OCI-LY7 (cell line): Measurements from ENCODE around the gene ANKRD52. TPM values are rescaled to one million over a fixed set of nuclear protein-coding genes. Genes with fewer than 3 reads are reported as not detected.

ENCODE experiments used
- BruUV-seq: library from RNA; stranded (reverse); fragments of 400-500 nt; replicated peaks from 2 replicates; lab custom pipeline; 2021; lab: Mats Ljungman, UMichigan
- CTCF ChIA-PET: fragments of 300-600 bp; sonication (Branson Sonifier 250); formaldehyde crosslinking; loops from one replicate; lab custom pipeline; 2022; ENCODE audit warnings: antibody characterized with exemption; ENCODE audit not compliant: unreplicated experiment; lab: Charles Lee
- POLR2A ChIA-PET: fragments of 300-600 bp; sonication (Branson Sonifier 250); formaldehyde crosslinking; loops from one replicate; lab custom pipeline; 2022; ENCODE audit warnings: antibody characterized with exemption; lab: Charles Lee
- DNase-seq: peaks from one replicate; pipeline ENCODE4 v3.0.0-alpha.2; 2015; ENCODE audit warnings: low spot score
- H2AFZ ChIP-seq: fragments of 200-600 bp; sonication (generic), shearing (Covaris generic); 2 replicates; pipeline ENCODE4 v1.6.1; 2014; ENCODE audit warnings: mild to moderate bottlenecking, antibody characterized with exemption, low read length, moderate library complexity
- H3K27ac ChIP-seq: fragments of 200-600 bp; sonication (generic); 2 replicates; pipeline ENCODE4 v1.5.1; 2014; ENCODE audit warnings: mixed run types, low read depth, mild to moderate bottlenecking, moderate library complexity, low read length, inconsistent platforms; ENCODE audit not compliant: poor library complexity, severe bottlenecking
- H3K36me3 ChIP-seq: fragments of 200-600 bp; sonication (generic); 2 replicates; pipeline ENCODE4 v1.6.1; 2014; ENCODE audit warnings: mild to moderate bottlenecking, antibody characterized with exemption, low read length, moderate library complexity, mixed read lengths; ENCODE audit not compliant: insufficient read depth
- H3K4me1 ChIP-seq: fragments of 200-600 bp; sonication (generic); 2 replicates; pipeline ENCODE4 v1.5.1; 2014; ENCODE audit warnings: mild to moderate bottlenecking, low read length; ENCODE audit not compliant: insufficient read depth, poor library complexity, severe bottlenecking
- H3K4me2 ChIP-seq: fragments of 200-600 bp; sonication (generic); 2 replicates; pipeline ENCODE4 v1.6.1; 2014; ENCODE audit warnings: mild to moderate bottlenecking, low read length
- H3K4me3 ChIP-seq: fragments of 200-600 bp; sonication (generic); 2 replicates; pipeline ENCODE4 v1.5.1; 2014; ENCODE audit warnings: mild to moderate bottlenecking, low read depth, low read length; ENCODE audit not compliant: poor library complexity, severe bottlenecking
- H3K79me2 ChIP-seq: fragments of 200-600 bp; sonication (generic); 2 replicates; pipeline ENCODE4 v1.6.1; 2016; ENCODE audit warnings: low read depth, mild to moderate bottlenecking, low read length, moderate library complexity, mixed read lengths; ENCODE audit not compliant: insufficient read depth
- H3K9me2 ChIP-seq: fragments of 200-600 bp; sonication (generic); 2 replicates; pipeline ENCODE4 v1.6.1; 2016; ENCODE audit warnings: mild to moderate bottlenecking, low read length, mixed read lengths; ENCODE audit not compliant: insufficient read depth
- H3K9me3 ChIP-seq: fragments of 200-600 bp; sonication (generic); 2 replicates; pipeline ENCODE4 v1.6.1; 2014; ENCODE audit warnings: mild to moderate bottlenecking, mixed run types, low read length, mixed read lengths
- H4K20me1 ChIP-seq: fragments of 200-600 bp; sonication (generic); 2 replicates; pipeline ENCODE4 v1.6.1; 2014; ENCODE audit warnings: mild to moderate bottlenecking, antibody characterized with exemption, low read length, moderate library complexity, mixed read lengths; ENCODE audit not compliant: insufficient read depth
- EZH2phosphoT487 ChIP-seq: fragments of 200-600 bp; sonication (generic); IDR thresholded peaks from 2 replicates; pipeline ENCODE4 v1.6.1; 2018; ENCODE audit warnings: low read depth, borderline replicate concordance, mild to moderate bottlenecking, mixed run types, antibody characterized with exemption, low read length, moderate library complexity, mixed read lengths
- intact Hi-C: fragments of 100-400 bp; cut with micrococcal nuclease; formaldehyde crosslinking; loops from one replicate; pipeline ENCODE4 v1.10.0; 2022; ENCODE audit not compliant: unreplicated experiment
- total RNA-seq, 2 experiments: library from RNA; depleted of rRNA in 1 of 2; stranded (reverse); fragments of >200 nt in 1 of 2; shearing (Covaris generic) in 1 of 2; gene quantifications; 2 replicates each; pipeline ENCODE4 v1.2.3, GENCODE V29; 2014 to 2022
- TF ChIP-seq, protein P1 (sequence below): fragments of 200-600 bp; sonication (generic); conservative IDR thresholded peaks from 2 replicates; pipeline ENCODE4 v1.5.1; 2014; ENCODE audit warnings: mild to moderate bottlenecking, antibody characterized with exemption, low read length, moderate library complexity, mixed read lengths

Gene ANKRD52
- total RNA-seq, 2 experiments from 2014 or later = 11.7 to 35.0 TPM

DNA sequence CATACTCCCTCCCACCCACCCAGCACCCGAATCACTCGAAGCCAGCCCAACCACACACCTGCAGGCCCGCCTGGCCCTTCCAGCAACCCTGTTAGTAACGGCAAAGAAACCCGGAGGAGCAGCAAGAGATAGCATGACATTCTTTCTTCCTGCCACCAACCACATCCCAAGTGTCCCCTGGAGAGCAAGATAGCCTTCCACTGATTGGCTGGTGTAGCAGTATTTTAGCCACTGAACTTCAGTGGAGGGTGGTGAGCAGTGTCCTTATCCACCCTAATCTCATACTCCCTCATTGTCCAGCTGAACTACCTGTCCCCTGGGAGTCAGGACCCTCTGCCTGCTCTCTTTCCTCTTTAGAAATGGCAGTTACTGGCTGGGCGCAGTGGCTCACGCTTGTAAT is 29.1 kb downstream of the ANKRD52 start:
- Histone ChIP-seq H3K4me1 (peaks cover 10% of the 10 kb centered on the region), H3K4me3 (no peak overlapping the region), H3K9me2 (no peaks in the 10 kb centered on the region), H3K36me3 (no peaks in the 10 kb centered on the region; the same call in 1 of the 2 replicates), H2AFZ (no peak overlapping the region), H4K20me1 (no peaks in the 10 kb centered on the region), H3K9me3 (no peaks in the 10 kb centered on the region), H3K4me2 (no peak overlapping the region), H3K79me2 (peaks cover 5% of the 10 kb centered on the region; the same call in 1 of the 2 replicates), H3K27ac (no peak overlapping the region)
- POLR2A ChIA-PET = no interaction called here
- intact Hi-C loops = no loop called here
- no peak for TF ChIP-seq EZH2phosphoT487
- TF ChIP-seq, protein P1, sequence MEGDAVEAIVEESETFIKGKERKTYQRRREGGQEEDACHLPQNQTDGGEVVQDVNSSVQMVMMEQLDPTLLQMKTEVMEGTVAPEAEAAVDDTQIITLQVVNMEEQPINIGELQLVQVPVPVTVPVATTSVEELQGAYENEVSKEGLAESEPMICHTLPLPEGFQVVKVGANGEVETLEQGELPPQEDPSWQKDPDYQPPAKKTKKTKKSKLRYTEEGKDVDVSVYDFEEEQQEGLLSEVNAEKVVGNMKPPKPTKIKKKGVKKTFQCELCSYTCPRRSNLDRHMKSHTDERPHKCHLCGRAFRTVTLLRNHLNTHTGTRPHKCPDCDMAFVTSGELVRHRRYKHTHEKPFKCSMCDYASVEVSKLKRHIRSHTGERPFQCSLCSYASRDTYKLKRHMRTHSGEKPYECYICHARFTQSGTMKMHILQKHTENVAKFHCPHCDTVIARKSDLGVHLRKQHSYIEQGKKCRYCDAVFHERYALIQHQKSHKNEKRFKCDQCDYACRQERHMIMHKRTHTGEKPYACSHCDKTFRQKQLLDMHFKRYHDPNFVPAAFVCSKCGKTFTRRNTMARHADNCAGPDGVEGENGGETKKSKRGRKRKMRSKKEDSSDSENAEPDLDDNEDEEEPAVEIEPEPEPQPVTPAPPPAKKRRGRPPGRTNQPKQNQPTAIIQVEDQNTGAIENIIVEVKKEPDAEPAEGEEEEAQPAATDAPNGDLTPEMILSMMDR = no peak
- DNase-seq = no peak
- no TSS peak for BruUV-seq
- CTCF ChIA-PET = no interaction called here

DNA sequence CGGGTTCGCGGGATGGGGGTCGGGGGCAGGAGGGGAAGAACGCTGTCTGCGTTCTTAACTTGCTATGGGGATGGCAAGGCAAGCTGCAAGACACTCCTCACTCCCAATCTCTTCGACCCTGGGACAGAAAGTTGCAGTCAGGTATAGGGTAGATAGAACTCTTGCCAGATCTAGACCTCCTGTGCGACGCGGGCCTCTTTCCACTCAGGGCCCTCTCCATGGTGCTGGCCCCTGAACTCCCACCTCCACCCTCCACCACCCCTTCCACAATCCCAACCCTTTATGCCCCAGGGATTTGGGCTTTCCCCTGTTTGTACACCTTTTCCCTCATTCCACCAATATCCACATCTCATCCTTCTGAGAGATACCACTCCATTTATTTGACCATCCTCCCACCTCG is 33.2 kb downstream of the ANKRD52 start:
- H3K9me3 ChIP-seq = no peaks in the 10 kb centered on the region
- POLR2A ChIA-PET = no interaction called here
- TF ChIP-seq, protein P1 = no peak
- TF ChIP-seq EZH2phosphoT487 = no peak
- no TSS peak for BruUV-seq
- peaks cover 39% of the 10 kb centered on the region for H3K4me1 ChIP-seq
- intact Hi-C loops = loop anchor here (1.0 kb wide), 4 partner anchors 17 to 106 kb away; no protein-coding TSS in a partner anchor
- H2AFZ ChIP-seq = peak overlapping the region; percentile 86; the same call in 1 of the 2 replicates
- no peaks in the 10 kb centered on the region for H4K20me1 ChIP-seq
- no peaks in the 10 kb centered on the region for H3K9me2 ChIP-seq
- no peak for DNase-seq
- no peaks in the 10 kb centered on the region; the same call in 1 of the 2 replicates for H3K36me3 ChIP-seq
- peak overlapping the region; percentile 89 for H3K4me2 ChIP-seq
- peak overlapping the region; percentile 83 for H3K4me3 ChIP-seq
- CTCF ChIA-PET = interaction anchor here (1.0 kb wide), 1 partner anchor 10 kb away, joined by 3 read pairs; no protein-coding TSS in a partner anchor
- H3K79me2 ChIP-seq = peaks cover 18% of the 10 kb centered on the region; the same call in 1 of the 2 replicates
- no peak overlapping the region for H3K27ac ChIP-seq

DNA sequence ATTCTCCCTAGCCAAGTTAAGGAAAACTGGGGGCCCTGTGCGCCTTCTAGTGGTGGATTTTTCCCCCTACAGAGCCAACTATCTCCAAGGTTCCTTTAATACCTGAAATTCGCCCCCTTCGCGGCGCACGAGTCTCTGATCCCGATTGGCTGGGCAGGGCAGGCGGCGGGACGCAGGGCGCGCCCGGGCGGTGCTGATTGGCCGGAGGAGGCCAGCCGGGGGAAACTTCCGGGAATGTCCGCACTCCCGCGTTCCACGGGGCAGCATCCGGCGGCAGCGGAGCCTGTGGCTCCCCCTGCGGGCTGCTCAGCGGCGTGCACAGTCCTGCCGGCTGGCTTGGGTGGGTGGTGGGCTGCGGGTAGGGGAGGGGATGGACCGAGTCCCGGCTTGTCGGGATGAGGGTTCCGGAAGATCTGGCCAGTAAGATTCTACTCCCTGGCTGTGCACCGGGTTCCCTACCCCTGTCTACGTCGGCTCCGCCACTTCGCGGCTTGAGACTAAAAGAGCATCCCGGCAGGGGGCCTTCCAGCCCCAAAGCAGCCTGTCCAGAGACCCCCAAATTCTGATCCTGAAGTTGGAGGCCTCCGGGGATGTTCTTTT is 34.0 kb downstream of the ANKRD52 start, which contains the start of gene NABP2:
NABP2 (plus strand) TSS at position 241 of the 600 bp plus-strand sequence. CDS start 515 bp downstream, outside the sequence.
- peak within 1 kb of the TSS; percentile 41 for H3K27ac ChIP-seq
- peak; percentile 98 for DNase-seq
- TSS peak; percentile 83 for BruUV-seq
- no peaks in the 10 kb centered on the region for H3K9me2 ChIP-seq
- no peaks in the 10 kb centered on the region for H4K20me1 ChIP-seq
- TF ChIP-seq, protein P1 = peak; percentile 96
- no peak for TF ChIP-seq EZH2phosphoT487
- ChIA-PET POLR2A (interaction anchor here (3.9 to 4.2 kb wide), 2 partner anchors 17 to 35 kb away, joined by 18 to 85 read pairs; partner anchors contain the start of gene SMARCC2), CTCF (no interaction called here)
- no peaks in the 10 kb centered on the region for H3K9me3 ChIP-seq
- H3K4me2 ChIP-seq = peak within 1 kb of the TSS; percentile 100
- H2AFZ ChIP-seq = peak within 1 kb of the TSS; percentile 97
- peaks cover 40% of the 10 kb centered on the region for H3K4me1 ChIP-seq
- peaks cover 23% of the 10 kb centered on the region; the same call in 1 of the 2 replicates for H3K79me2 ChIP-seq
- H3K4me3 ChIP-seq = peak within 1 kb of the TSS; percentile 83
- no peaks in the 10 kb centered on the region; the same call in 1 of the 2 replicates for H3K36me3 ChIP-seq
- intact Hi-C loops = loop anchor here (1.0 kb wide), 4 partner anchors 16 to 105 kb away; no protein-coding TSS in a partner anchor
